Keratinocyte (primary cell): ENCODE data around the gene APOA4. TPM values are rescaled to one million over a fixed set of nuclear protein-coding genes. Genes with fewer than 3 reads are reported as not detected.

Source experiments
- DNase-seq: peaks from one replicate; pipeline ENCODE4 v3.0.0-alpha.2; 2011; ENCODE audit warnings: low read depth, missing footprints, low spot score
- FAIRE-seq: peaks from 2 replicates; lab custom pipeline; 2011; peaks lifted over from hg19 to GRCh38; lab: Jason Lieb, UNC
- H2AFZ ChIP-seq: 2 replicates; pipeline ENCODE4 v1.6.0; 2012; ENCODE audit warnings: low read length, control low read depth, inconsistent platforms; ENCODE audit not compliant: control insufficient read depth
- H3K27ac ChIP-seq: 2 replicates; pipeline ENCODE4 v1.5.1; 2011; ENCODE audit warnings: low read length; ENCODE audit not compliant: control insufficient read depth, insufficient read depth
- H3K27me3 ChIP-seq: 3 replicates; pipeline ENCODE4 v1.6.0; 2011; ENCODE audit warnings: low read length; ENCODE audit not compliant: control insufficient read depth, insufficient read depth; ENCODE audit errors: extremely low read depth
- H3K36me3 ChIP-seq, 2 experiments: 2 replicates in 1 of 2; 3 replicates in 1 of 2; pipeline ENCODE4 v1.5.1; 2011; ENCODE audit warnings: low read length in 2 of 2, mild to moderate bottlenecking in 1 of 2; ENCODE audit not compliant: control insufficient read depth in 2 of 2, insufficient read depth in 2 of 2; ENCODE audit errors: extremely low read depth in 1 of 2
- H3K4me1 ChIP-seq: 3 replicates; pipeline ENCODE4 v1.5.1; 2011; ENCODE audit warnings: low read length; ENCODE audit not compliant: control insufficient read depth, insufficient read depth; ENCODE audit errors: extremely low read depth
- H3K4me2 ChIP-seq: 3 replicates; pipeline ENCODE4 v1.6.0; 2011; ENCODE audit warnings: low read depth, low read length; ENCODE audit not compliant: control insufficient read depth, insufficient read depth; ENCODE audit errors: extremely low read depth
- H3K4me3 ChIP-seq, 3 experiments: fragments of 200-600 bp in 1 of 3; sonication (generic) in 1 of 3; 2 replicates in 2 of 3; 3 replicates in 1 of 3; pipeline ENCODE4 v1.5.1; 2011 to 2016; ENCODE audit warnings: low read length in 3 of 3, mild to moderate bottlenecking in 3 of 3, control low read depth in 2 of 3, inconsistent platforms in 1 of 3, low read depth in 1 of 3, mixed read lengths in 1 of 3, mixed run types in 1 of 3, moderate library complexity in 1 of 3; ENCODE audit not compliant: control insufficient read depth in 2 of 3, insufficient read depth in 2 of 3; ENCODE audit errors: extremely low read depth in 1 of 3
- H3K79me2 ChIP-seq: 2 replicates; pipeline ENCODE4 v1.6.0; 2012; ENCODE audit warnings: low read length; ENCODE audit not compliant: control insufficient read depth, insufficient read depth
- H3K9ac ChIP-seq: 3 replicates; pipeline ENCODE4 v1.6.0; 2011; ENCODE audit warnings: low read length; ENCODE audit not compliant: control insufficient read depth, insufficient read depth; ENCODE audit errors: extremely low read depth
- H3K9me1 ChIP-seq: 3 replicates; pipeline ENCODE4 v1.6.0; 2011; ENCODE audit warnings: low read length; ENCODE audit not compliant: control insufficient read depth, insufficient read depth; ENCODE audit errors: extremely low read depth
- H3K9me3 ChIP-seq: 2 replicates; pipeline ENCODE4 v1.5.1; 2012; ENCODE audit warnings: low read depth, low read length; ENCODE audit not compliant: control insufficient read depth
- H4K20me1 ChIP-seq: 3 replicates; pipeline ENCODE4 v1.6.0; 2011; ENCODE audit warnings: low read length; ENCODE audit not compliant: control insufficient read depth, insufficient read depth; ENCODE audit errors: extremely low read depth
- EZH2 ChIP-seq: IDR thresholded peaks from one replicate; pipeline ENCODE4 v1.6.1; 2012; ENCODE audit warnings: inconsistent platforms, mild to moderate bottlenecking, low read length, moderate library complexity
- dilution Hi-C: fragments of 300-500 bp; cut with MboI; formaldehyde crosslinking; loops from one replicate; pipeline ENCODE4 v1.7.0; 2020; ENCODE audit warnings: low sequenced_read_pairs; ENCODE audit not compliant: extremely low pct_ligation_motif_present
- polyA plus RNA-seq, 5 experiments: library from polyadenylated mRNA; depleted of rRNA in 3 of 5; stranded (reverse) in 3 of 5; stranded (forward) in 1 of 5; unstranded in 1 of 5; fragments of >200 nt; gene quantifications; 1 replicate in 1 of 5; 2 replicates in 3 of 5; 3 replicates in 1 of 5; pipeline versions ENCODE4 v1.2.1 to v1.2.3, GENCODE V29; 2011 to 2012; ENCODE audit warnings: missing spikeins in 2 of 5, low read depth in 1 of 5, low replicate concordance in 1 of 5
- TF ChIP-seq, protein P1 (sequence below), 3 experiments: IDR thresholded peaks in 1 of 3; conservative IDR thresholded peaks in 1 of 3; optimal IDR thresholded peaks in 1 of 3; 2 replicates in 2 of 3; 3 replicates in 1 of 3; pipeline versions ENCODE3 to v1.5.1; 2011; ENCODE audit warnings: low read length in 3 of 3, mild to moderate bottlenecking in 3 of 3, moderate library complexity in 2 of 3, control low read depth in 1 of 3, inconsistent platforms in 1 of 3; ENCODE audit not compliant: insufficient read depth in 2 of 3; ENCODE audit errors: extremely low read depth in 1 of 3

The APOA4 gene
- polyA plus RNA-seq, 1 donor (not counting 4 experiments of a cell fraction or from before 2014, with no cell fraction given), result not detected

DNA sequence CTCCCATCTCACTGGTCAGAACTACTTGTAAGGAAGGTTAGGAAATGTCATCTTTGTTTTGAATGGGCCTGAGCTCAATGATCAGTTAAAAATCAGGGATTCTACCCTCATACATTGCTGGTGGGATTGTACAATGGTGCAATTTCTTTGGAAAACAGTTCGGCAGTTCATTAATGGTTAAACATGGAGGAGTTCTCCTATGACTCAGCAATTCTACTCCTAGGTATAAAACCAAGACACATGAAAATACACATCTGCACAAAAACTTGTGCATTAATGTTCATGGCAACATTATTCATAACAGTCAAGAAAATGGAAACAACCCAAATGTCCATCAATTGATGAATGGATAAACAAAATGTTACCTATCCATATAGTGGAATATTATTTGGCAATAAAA is 26.6 kb downstream of the APOA4 start:
- peaks cover 14% of the 10 kb centered on the region for H3K4me1 ChIP-seq
- FAIRE-seq (no peak), DNase-seq (no peak)
- TF ChIP-seq, protein P1, sequence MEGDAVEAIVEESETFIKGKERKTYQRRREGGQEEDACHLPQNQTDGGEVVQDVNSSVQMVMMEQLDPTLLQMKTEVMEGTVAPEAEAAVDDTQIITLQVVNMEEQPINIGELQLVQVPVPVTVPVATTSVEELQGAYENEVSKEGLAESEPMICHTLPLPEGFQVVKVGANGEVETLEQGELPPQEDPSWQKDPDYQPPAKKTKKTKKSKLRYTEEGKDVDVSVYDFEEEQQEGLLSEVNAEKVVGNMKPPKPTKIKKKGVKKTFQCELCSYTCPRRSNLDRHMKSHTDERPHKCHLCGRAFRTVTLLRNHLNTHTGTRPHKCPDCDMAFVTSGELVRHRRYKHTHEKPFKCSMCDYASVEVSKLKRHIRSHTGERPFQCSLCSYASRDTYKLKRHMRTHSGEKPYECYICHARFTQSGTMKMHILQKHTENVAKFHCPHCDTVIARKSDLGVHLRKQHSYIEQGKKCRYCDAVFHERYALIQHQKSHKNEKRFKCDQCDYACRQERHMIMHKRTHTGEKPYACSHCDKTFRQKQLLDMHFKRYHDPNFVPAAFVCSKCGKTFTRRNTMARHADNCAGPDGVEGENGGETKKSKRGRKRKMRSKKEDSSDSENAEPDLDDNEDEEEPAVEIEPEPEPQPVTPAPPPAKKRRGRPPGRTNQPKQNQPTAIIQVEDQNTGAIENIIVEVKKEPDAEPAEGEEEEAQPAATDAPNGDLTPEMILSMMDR (optimal IDR thresholded peaks at IDR 0.05 in 1 of 3, IDR thresholded peaks at IDR 0.05 in 1 of 3, conservative IDR thresholded peaks at IDR 0.05 in 1 of 3; ENCODE audit: extremely low read depth in 1 of 3, insufficient read depth in 2 of 3, low read length in 3 of 3), result no peak
- TF ChIP-seq EZH2, result no peak
- dilution Hi-C loops, result no loop called here
- H3K9me3 ChIP-seq, result no peaks in the 10 kb centered on the region
- H3K9me1 ChIP-seq, result no peaks in the 10 kb centered on the region
- no peaks in the 10 kb centered on the region for H4K20me1 ChIP-seq
- no peaks in the 10 kb centered on the region for H3K36me3 ChIP-seq
- no peak overlapping the region for H3K4me3 ChIP-seq
- H2AFZ ChIP-seq, result no peak overlapping the region
- H3K9ac ChIP-seq, result no peak overlapping the region
- H3K4me2 ChIP-seq, result no peak overlapping the region
- H3K27me3 ChIP-seq, result no peaks in the 10 kb centered on the region
- no peak overlapping the region for H3K27ac ChIP-seq
- H3K79me2 ChIP-seq, result no peaks in the 10 kb centered on the region

DNA sequence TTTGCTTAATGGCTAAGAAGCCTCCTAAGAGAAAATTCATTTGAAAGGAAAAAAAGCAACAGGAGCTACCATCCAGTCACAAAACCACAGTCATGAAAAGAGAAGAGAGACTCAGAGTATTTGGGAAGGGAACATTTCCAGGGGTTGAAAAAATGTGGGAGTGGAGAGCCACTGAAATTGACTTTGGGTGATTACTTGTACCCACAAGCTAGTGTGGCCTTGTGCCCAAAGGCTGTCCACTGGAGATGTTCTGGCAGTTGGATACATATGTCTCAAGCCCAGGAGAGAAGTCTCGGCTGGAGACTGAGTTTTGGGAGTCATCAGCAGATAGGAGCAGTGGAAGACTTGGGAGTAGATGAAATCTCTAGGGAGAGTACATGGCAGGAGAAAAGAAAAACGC is 28.3 kb downstream of the APOA4 start:
- peaks cover 14% of the 10 kb centered on the region for H3K4me1 ChIP-seq
- no peak overlapping the region for H2AFZ ChIP-seq
- no peaks in the 10 kb centered on the region for H3K79me2 ChIP-seq
- FAIRE-seq (no peak), DNase-seq (no peak)
- no peaks in the 10 kb centered on the region for H3K27me3 ChIP-seq
- H3K9me1 ChIP-seq, result no peaks in the 10 kb centered on the region
- H3K9me3 ChIP-seq, result no peaks in the 10 kb centered on the region
- H3K9ac ChIP-seq, result no peak overlapping the region
- no peaks in the 10 kb centered on the region for H3K36me3 ChIP-seq
- H3K4me3 ChIP-seq, result no peak overlapping the region
- no peak overlapping the region for H3K4me2 ChIP-seq
- dilution Hi-C loops, result no loop called here
- no peaks in the 10 kb centered on the region for H4K20me1 ChIP-seq
- H3K27ac ChIP-seq, result no peak overlapping the region
- TF ChIP-seq, protein P1 (optimal IDR thresholded peaks at IDR 0.05 in 1 of 3, IDR thresholded peaks at IDR 0.05 in 1 of 3, conservative IDR thresholded peaks at IDR 0.05 in 1 of 3; ENCODE audit: extremely low read depth in 1 of 3, insufficient read depth in 2 of 3, low read length in 3 of 3), result no peak
- no peak for TF ChIP-seq EZH2
